Stimulated activated CD4-positive, alpha-beta T cell treated with anti-CD3 and anti-CD28 coated beads, Interleukin-1b, Interleukin-23, amount 100 ng/mL, for 1 hour (primary cell): ENCODE measurements around the gene RAPGEF5.

Experiments
- DNase-seq, 2 donors: peaks; one replicate each; pipeline ENCODE4 v3.0.0-alpha.2; 2020; ENCODE audit warnings: low read depth in 2 of 2

RAPGEF5 gene

GRCh38 chr7:22267930-22268615, 88.9 kb downstream of the RAPGEF5 start:
- DNase-seq = no peak

GRCh38 chr7:22262538-22262937, 94.4 kb downstream of the RAPGEF5 start:
- no peak for DNase-seq

GRCh38 chr7:22256541-22257096, 100.3 kb downstream of the RAPGEF5 start:
- no peak for DNase-seq

- DNase-seq = no peak
Measured at GRCh38 chr7:22255834-22256233, 101.1 kb downstream of the RAPGEF5 start.

GRCh38 chr7:22255342-22255741, 101.6 kb downstream of the RAPGEF5 start:
- DNase-seq = no peak

- DNase-seq = no peak
Measured at GRCh38 chr7:22252936-22253536, 103.9 kb downstream of the RAPGEF5 start.

- DNase-seq = no peak
Measured at GRCh38 chr7:22252016-22252415, 104.9 kb downstream of the RAPGEF5 start.

- no peak for DNase-seq
Measured at GRCh38 chr7:22251281-22251680, 105.7 kb downstream of the RAPGEF5 start.

GRCh38 chr7:22250390-22250789, 106.6 kb downstream of the RAPGEF5 start:
- DNase-seq = no peak

- no peak for DNase-seq
Measured at GRCh38 chr7:22248111-22248809, 108.7 kb downstream of the RAPGEF5 start.

- no peak for DNase-seq
Measured at GRCh38 chr7:22241805-22242390, 115.1 kb downstream of the RAPGEF5 start.

- no peak for DNase-seq
Measured at GRCh38 chr7:22240904-22241571, 115.9 kb downstream of the RAPGEF5 start.

GRCh38 chr7:22238354-22239311, 118.3 kb downstream of the RAPGEF5 start:
- DNase-seq = no peak

GRCh38 chr7:22235134-22235533, 121.8 kb downstream of the RAPGEF5 start:
- DNase-seq = no peak

- no peak for DNase-seq
Measured at GRCh38 chr7:22234227-22234626, 122.7 kb downstream of the RAPGEF5 start.

GRCh38 chr7:22231806-22232205, 125.1 kb downstream of the RAPGEF5 start:
- no peak for DNase-seq

GRCh38 chr7:22231141-22231540, 125.8 kb downstream of the RAPGEF5 start:
- no peak for DNase-seq

- no peak for DNase-seq
Measured at GRCh38 chr7:22230238-22230637, 126.7 kb downstream of the RAPGEF5 start.

GRCh38 chr7:22229148-22229547, 127.8 kb downstream of the RAPGEF5 start:
- DNase-seq = no peak

GRCh38 chr7:22223807-22224206, 133.1 kb downstream of the RAPGEF5 start:
- no peak for DNase-seq

- no peak for DNase-seq
Measured at GRCh38 chr7:22220941-22221340, 136.0 kb downstream of the RAPGEF5 start.
